ENCODE measurements around the gene SLC9A8.

- TF ChIP-seq CTCF (IDR thresholded peaks at IDR 0.05) (no peak), EZH2 (IDR thresholded peaks at IDR 0.05; ENCODE audit: borderline replicate concordance, insufficient read depth, low read depth, low read length, poor library complexity, severe bottlenecking) (no peak)
Measured at GRCh38 chr20:49882171-49882970, 69.7 kb downstream of the SLC9A8 start.

Data from B cell (primary cell).